ENCODE results near the gene SDK1.

Gene SDK1

GRCh38 chr7:3969286-3969685 is 668.2 kb downstream of the SDK1 start (continued):
- TF ChIP-seq ZNF639 (tag by site-specific recombination; IDR thresholded peaks at IDR 0.05) (no peak), OSR2 (tag by site-specific recombination; IDR thresholded peaks at IDR 0.05) (no peak), PRDM1 (tag by site-specific recombination; IDR thresholded peaks at IDR 0.05) (no peak), ZNF624 (tag by site-specific recombination; IDR thresholded peaks at IDR 0.05) (no peak)

GRCh38 chr7:3971323-3971722 is 670.3 kb downstream of the SDK1 start:
- no peaks in the 10 kb centered on the region for H3K4me1 ChIP-seq (ENCODE audit: control insufficient read depth, insufficient read depth, low read length)
- no peak for TF ChIP-seq ZNF114 (tag by site-specific recombination; IDR thresholded peaks at IDR 0.05)
- no peak for TF ChIP-seq ZNF501 (tag by site-specific recombination; IDR thresholded peaks at IDR 0.05)
- no peak for TF ChIP-seq ZNF785 (tag by site-specific recombination; IDR thresholded peaks at IDR 0.05)
- TF ChIP-seq ZNF112 (tag by site-specific recombination; IDR thresholded peaks at IDR 0.05): no peak
- TF ChIP-seq ZNF624 (tag by site-specific recombination; IDR thresholded peaks at IDR 0.05): no peak
- no peak for TF ChIP-seq ZNF350 (tag by site-specific recombination; IDR thresholded peaks at IDR 0.05)
- TF ChIP-seq ZNF433 (tag by site-specific recombination; IDR thresholded peaks at IDR 0.05; ENCODE audit: low read depth): no peak
- TF ChIP-seq PBX3 (CRISPR knock-in tag; IDR thresholded peaks at IDR 0.05): no peak
- no peak for TF ChIP-seq ZFP3 (tag by site-specific recombination; IDR thresholded peaks at IDR 0.05; ENCODE audit: low read depth)
- TF ChIP-seq ZNF138 (tag by site-specific recombination; IDR thresholded peaks at IDR 0.05; ENCODE audit: borderline replicate concordance): no peak
- TF ChIP-seq ZNF48 (tag by site-specific recombination; IDR thresholded peaks at IDR 0.05): no peak
- TF ChIP-seq GLI2 (tag by site-specific recombination; IDR thresholded peaks at IDR 0.05; ENCODE audit: borderline replicate concordance, low read depth): no peak
- no peak for TF ChIP-seq KLF8 (tag by site-specific recombination; IDR thresholded peaks at IDR 0.05)
- H3K4me3 ChIP-seq (ENCODE audit: low read depth, low read length): no peak overlapping the region
- H3K9me3 ChIP-seq (ENCODE audit: control insufficient read depth, insufficient read depth, low read depth, low read length): no peaks in the 10 kb centered on the region
- ChIA-PET POLR2A (no interaction called here), CTCF (no interaction called here)
- H3K27ac ChIP-seq (ENCODE audit: extremely low read depth, low read depth, low read length): no peak overlapping the region
- peaks cover 0 to 10% of the 10 kb centered on the region in 2 experiments; a peak in 1 of 3 replicates for H3K36me3 ChIP-seq (ENCODE audit: control insufficient read depth in 2 of 2, insufficient read depth in 1 of 2, low read length in 2 of 2)

- no peaks in the 10 kb centered on the region for H3K4me1 ChIP-seq (ENCODE audit: control insufficient read depth, insufficient read depth, low read length)
- H3K9me3 ChIP-seq (ENCODE audit: control insufficient read depth, insufficient read depth, low read depth, low read length): no peaks in the 10 kb centered on the region
- ChIA-PET POLR2A (no interaction called here), CTCF (no interaction called here)
- H3K4me3 ChIP-seq (ENCODE audit: low read depth, low read length): no peak overlapping the region
- no peak overlapping the region for H3K27ac ChIP-seq (ENCODE audit: extremely low read depth, low read depth, low read length)
- peaks cover 0 to under 1% of the 10 kb centered on the region in 2 experiments; a peak in 1 of 3 replicates for H3K36me3 ChIP-seq (ENCODE audit: control insufficient read depth in 2 of 2, insufficient read depth in 1 of 2, low read length in 2 of 2)
- TF ChIP-seq SCRT1 (tag by site-specific recombination; IDR thresholded peaks at IDR 0.05; ENCODE audit: borderline replicate concordance) (no peak), ZNF114 (tag by site-specific recombination; IDR thresholded peaks at IDR 0.05) (no peak), EGR2 (tag by site-specific recombination; IDR thresholded peaks at IDR 0.05; ENCODE audit: low read depth) (no peak), ZNF654 (tag by site-specific recombination; IDR thresholded peaks at IDR 0.05; ENCODE audit: low read depth) (no peak), ZNF529 (tag by site-specific recombination; IDR thresholded peaks at IDR 0.05; ENCODE audit: insufficient replicate concordance) (no peak), ZNF302 (tag by site-specific recombination; IDR thresholded peaks at IDR 0.05; ENCODE audit: low read depth) (no peak), YY2 (tag by site-specific recombination; IDR thresholded peaks at IDR 0.05) (no peak), ZNF248 (tag by site-specific recombination; IDR thresholded peaks at IDR 0.05) (no peak), MEIS1 (CRISPR knock-in tag; IDR thresholded peaks at IDR 0.05; ENCODE audit: borderline replicate concordance) (no peak), OSR2 (tag by site-specific recombination; IDR thresholded peaks at IDR 0.05) (no peak), ZNF747 (tag by site-specific recombination; IDR thresholded peaks at IDR 0.05) (no peak), ZNF24 (tag by site-specific recombination; IDR thresholded peaks at IDR 0.05) (no peak), HOXD13 (CRISPR knock-in tag; IDR thresholded peaks at IDR 0.05; ENCODE audit: borderline replicate concordance) (no peak), ZNF138 (tag by site-specific recombination; IDR thresholded peaks at IDR 0.05; ENCODE audit: borderline replicate concordance) (no peak), ZNF701 (tag by site-specific recombination; IDR thresholded peaks at IDR 0.05) (no peak), ZNF48 (tag by site-specific recombination; IDR thresholded peaks at IDR 0.05) (no peak), ZNF449 (tag by site-specific recombination; IDR thresholded peaks at IDR 0.05) (no peak)
- TF ChIP-seq, protein P1, sequence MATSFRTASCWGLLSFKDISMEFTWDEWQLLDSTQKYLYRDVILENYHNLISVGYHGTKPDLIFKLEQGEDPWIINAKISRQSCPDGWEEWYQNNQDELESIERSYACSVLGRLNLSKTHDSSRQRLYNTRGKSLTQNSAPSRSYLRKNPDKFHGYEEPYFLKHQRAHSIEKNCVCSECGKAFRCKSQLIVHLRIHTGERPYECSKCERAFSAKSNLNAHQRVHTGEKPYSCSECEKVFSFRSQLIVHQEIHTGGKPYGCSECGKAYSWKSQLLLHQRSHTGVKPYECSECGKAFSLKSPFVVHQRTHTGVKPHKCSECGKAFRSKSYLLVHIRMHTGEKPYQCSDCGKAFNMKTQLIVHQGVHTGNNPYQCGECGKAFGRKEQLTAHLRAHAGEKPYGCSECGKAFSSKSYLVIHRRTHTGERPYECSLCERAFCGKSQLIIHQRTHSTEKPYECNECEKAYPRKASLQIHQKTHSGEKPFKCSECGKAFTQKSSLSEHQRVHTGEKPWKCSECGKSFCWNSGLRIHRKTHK (tag by site-specific recombination; IDR thresholded peaks at IDR 0.05): no peak
Measured at GRCh38 chr7:3973264-3973663, 672.2 kb downstream of the SDK1 start.

Measured in HEK293 (cell line).